Colonic mucosa (tissue), 4 donors: ENCODE results near the gene CEP95. TPM values are rescaled to one million over a fixed set of nuclear protein-coding genes. Genes with fewer than 3 reads are reported as not detected.
"Not testable (repeated sequence)": the region's sequence is repeated elsewhere in the genome, so short reads cannot be mapped to it uniquely, and the experiment has no call there.

ENCODE experiments used
- DNase-seq: peaks from one replicate; pipeline ENCODE4 v3.0.0-alpha.2; 2020
- H3K27ac ChIP-seq: fragments of 200-600 bp; one replicate; pipeline ENCODE4 v1.8.0; 2021
- H3K27me3 ChIP-seq: fragments of 200-600 bp; one replicate; pipeline ENCODE4 v1.8.0; 2021
- H3K36me3 ChIP-seq: fragments of 200-600 bp; one replicate; pipeline ENCODE4 v1.8.0; 2021
- H3K4me1 ChIP-seq: fragments of 200-600 bp; one replicate; pipeline ENCODE4 v1.8.0; 2021; ENCODE audit warnings: mild to moderate bottlenecking
- H3K4me3 ChIP-seq: fragments of 200-600 bp; one replicate; pipeline ENCODE4 v1.8.0; 2021
- H3K9ac ChIP-seq, 2 donors: one replicate each; pipeline ENCODE4 v1.7.0; 2013; ENCODE audit warnings: control low read depth in 2 of 2, low read depth in 2 of 2, low read length in 2 of 2
- H3K9me3 ChIP-seq: fragments of 200-600 bp; one replicate; pipeline ENCODE4 v1.8.0; 2021
- intact Hi-C: fragments of 100-400 bp; cut with DNase I; formaldehyde crosslinking; loops from one replicate; pipeline ENCODE4 v1.14.1; 2022
- total RNA-seq, 2 donors: library from RNA; stranded (reverse); fragmentation: NEBNext Ultra II Directional in 1 of 2; extraction: Animal tissue kit (Norgen Biotek cat#: 25700) in 1 of 2; gene quantifications; one replicate each; pipeline ENCODE4 v1.2.1, GENCODE V29; 2021
- TF ChIP-seq, protein P1 (sequence below): fragments of 200-600 bp; IDR thresholded peaks from one replicate; pipeline ENCODE4 v1.8.0; 2022; ENCODE audit warnings: antibody characterized with exemption, mild to moderate bottlenecking
- donor health status: healthy.
- donor health status: DM: no; HTN: no; CAD: no.
- donor health status: DM: no; HTN: no; CAD: no.

The CEP95 gene
- total RNA-seq, 2 donors from 2014 or later = 26.4 to 28.5 TPM

DNA sequence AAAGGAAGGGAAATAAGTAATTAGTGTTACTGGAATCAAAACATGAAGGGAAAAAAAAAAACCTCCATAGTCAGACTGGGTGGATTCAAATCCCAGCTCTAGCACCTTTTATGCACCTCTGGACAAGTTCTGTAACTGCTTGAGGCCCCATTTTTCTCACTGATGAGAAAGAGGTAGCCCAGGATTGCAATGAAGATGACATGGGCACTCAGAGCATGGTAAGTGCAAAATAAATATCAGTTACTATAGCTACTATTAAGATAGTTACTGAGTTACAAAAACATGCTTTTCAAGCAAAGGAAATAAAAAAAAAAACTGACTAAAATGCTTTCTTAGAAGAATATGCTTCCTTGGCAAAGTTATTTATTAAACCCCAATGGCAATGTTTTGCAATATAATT, 58.8 kb downstream of the CEP95 start:
- no peak overlapping the region for H3K27ac ChIP-seq
- TF ChIP-seq, protein P1, sequence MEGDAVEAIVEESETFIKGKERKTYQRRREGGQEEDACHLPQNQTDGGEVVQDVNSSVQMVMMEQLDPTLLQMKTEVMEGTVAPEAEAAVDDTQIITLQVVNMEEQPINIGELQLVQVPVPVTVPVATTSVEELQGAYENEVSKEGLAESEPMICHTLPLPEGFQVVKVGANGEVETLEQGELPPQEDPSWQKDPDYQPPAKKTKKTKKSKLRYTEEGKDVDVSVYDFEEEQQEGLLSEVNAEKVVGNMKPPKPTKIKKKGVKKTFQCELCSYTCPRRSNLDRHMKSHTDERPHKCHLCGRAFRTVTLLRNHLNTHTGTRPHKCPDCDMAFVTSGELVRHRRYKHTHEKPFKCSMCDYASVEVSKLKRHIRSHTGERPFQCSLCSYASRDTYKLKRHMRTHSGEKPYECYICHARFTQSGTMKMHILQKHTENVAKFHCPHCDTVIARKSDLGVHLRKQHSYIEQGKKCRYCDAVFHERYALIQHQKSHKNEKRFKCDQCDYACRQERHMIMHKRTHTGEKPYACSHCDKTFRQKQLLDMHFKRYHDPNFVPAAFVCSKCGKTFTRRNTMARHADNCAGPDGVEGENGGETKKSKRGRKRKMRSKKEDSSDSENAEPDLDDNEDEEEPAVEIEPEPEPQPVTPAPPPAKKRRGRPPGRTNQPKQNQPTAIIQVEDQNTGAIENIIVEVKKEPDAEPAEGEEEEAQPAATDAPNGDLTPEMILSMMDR = no peak
- no peak overlapping the region for H3K9ac ChIP-seq
- no peaks in the 10 kb centered on the region for H3K36me3 ChIP-seq
- no peak for DNase-seq
- H3K9me3 ChIP-seq = peaks cover 3% of the 10 kb centered on the region
- no peaks in the 10 kb centered on the region for H3K4me1 ChIP-seq
- intact Hi-C loops = no loop called here
- no peaks in the 10 kb centered on the region for H3K27me3 ChIP-seq
- H3K4me3 ChIP-seq = no peak overlapping the region

DNA sequence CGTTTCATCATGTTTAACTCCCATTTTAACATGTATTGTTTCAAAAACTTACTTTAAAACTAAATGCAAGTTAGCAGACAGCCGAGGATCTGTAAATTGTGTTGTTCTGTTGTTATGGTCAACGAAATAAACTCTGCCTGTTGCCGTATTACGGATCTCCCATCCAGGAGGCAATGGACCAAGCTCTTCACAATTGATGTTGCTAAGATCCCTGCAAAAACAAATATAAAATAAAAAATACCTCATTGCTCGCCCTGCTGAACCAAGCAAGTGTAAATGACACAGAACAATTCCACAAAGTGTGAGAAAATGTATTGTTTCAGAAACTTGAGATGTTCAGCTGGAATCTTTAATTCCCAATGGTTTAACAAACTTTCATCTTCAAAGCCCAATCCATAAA, 65.0 kb downstream of the CEP95 start:
- H3K9ac ChIP-seq = no peak overlapping the region
- H3K9me3 ChIP-seq = peaks cover 3% of the 10 kb centered on the region
- H3K27ac ChIP-seq = no peak overlapping the region
- no peaks in the 10 kb centered on the region for H3K36me3 ChIP-seq
- H3K4me1 ChIP-seq = no peaks in the 10 kb centered on the region
- DNase-seq = no peak
- no peaks in the 10 kb centered on the region for H3K27me3 ChIP-seq
- no peak overlapping the region for H3K4me3 ChIP-seq
- intact Hi-C loops = no loop called here
- TF ChIP-seq, protein P1 = no peak

- no peak overlapping the region for H3K9ac ChIP-seq
- no peak for DNase-seq
- no peaks in the 10 kb centered on the region for H3K27me3 ChIP-seq
- intact Hi-C loops = no loop called here
- TF ChIP-seq, protein P1 = no peak
- H3K27ac ChIP-seq = no peak overlapping the region
- H3K9me3 ChIP-seq = peaks cover 3% of the 10 kb centered on the region
- no peaks in the 10 kb centered on the region for H3K4me1 ChIP-seq
- no peak overlapping the region for H3K4me3 ChIP-seq
- H3K36me3 ChIP-seq = no peaks in the 10 kb centered on the region
These were observed 65.9 kb downstream of the CEP95 start for GRCh38 chr17:64572682-64573154.

DNA sequence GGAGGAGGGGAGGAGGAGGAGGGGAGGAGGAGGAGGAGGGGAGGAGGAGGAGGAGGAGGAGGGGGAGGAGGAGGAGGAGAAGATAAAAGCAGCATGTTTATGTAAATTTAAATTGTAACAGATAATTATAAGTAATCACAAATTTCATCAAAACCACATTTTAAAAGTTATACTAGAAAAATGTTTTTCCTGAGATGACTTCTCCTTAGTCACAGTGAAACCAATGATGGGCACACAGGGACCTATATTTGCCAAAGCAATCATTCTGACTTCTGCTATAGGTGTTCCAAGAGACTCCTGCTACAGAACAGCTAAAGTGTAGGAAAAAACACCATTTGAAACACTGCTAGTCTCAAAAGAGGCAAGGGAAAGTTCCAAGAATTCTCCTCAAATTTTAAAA, 66.4 kb downstream of the CEP95 start:
- H3K9me3 ChIP-seq = peaks cover 3% of the 10 kb centered on the region
- intact Hi-C loops = no loop called here
- TF ChIP-seq, protein P1 = no peak
- no peak overlapping the region for H3K9ac ChIP-seq
- H3K4me1 ChIP-seq = no peaks in the 10 kb centered on the region
- no peak overlapping the region for H3K27ac ChIP-seq
- H3K27me3 ChIP-seq = no peaks in the 10 kb centered on the region
- no peaks in the 10 kb centered on the region for H3K36me3 ChIP-seq
- no peak for DNase-seq
- no peak overlapping the region for H3K4me3 ChIP-seq

GRCh38 chr17:64574646-64575045, 67.9 kb downstream of the CEP95 start:
- H3K27me3 ChIP-seq = no peaks in the 10 kb centered on the region
- H3K36me3 ChIP-seq = no peaks in the 10 kb centered on the region
- no peaks in the 10 kb centered on the region for H3K9me3 ChIP-seq
- no peaks in the 10 kb centered on the region for H3K4me1 ChIP-seq
- intact Hi-C loops = no loop called here
- no peak overlapping the region for H3K4me3 ChIP-seq
- H3K27ac ChIP-seq = no peak overlapping the region
- H3K9ac ChIP-seq = no peak overlapping the region
- DNase-seq = no peak
- TF ChIP-seq, protein P1 = no peak

DNA sequence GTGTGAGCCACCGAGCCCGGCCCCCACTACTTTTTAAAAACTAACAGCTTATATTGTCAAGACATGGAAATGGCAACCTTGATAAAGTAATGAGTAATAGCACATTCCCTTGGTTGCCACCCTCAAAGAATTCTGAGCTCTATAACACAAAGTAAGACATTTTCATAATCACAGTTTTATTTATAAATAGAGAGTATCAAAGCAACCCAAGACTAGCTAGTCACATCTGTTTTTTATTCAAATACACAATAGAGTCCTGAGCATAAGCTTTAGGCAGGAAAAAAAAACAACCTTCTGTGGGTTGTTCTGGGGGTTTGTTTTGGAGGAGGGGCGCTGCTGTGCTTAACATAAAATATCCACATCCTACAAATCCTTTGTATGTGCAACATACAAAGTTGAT, 68.7 kb downstream of the CEP95 start:
- TF ChIP-seq, protein P1 = no peak
- peaks cover 2% of the 10 kb centered on the region for H3K36me3 ChIP-seq
- intact Hi-C loops = no loop called here

DNA sequence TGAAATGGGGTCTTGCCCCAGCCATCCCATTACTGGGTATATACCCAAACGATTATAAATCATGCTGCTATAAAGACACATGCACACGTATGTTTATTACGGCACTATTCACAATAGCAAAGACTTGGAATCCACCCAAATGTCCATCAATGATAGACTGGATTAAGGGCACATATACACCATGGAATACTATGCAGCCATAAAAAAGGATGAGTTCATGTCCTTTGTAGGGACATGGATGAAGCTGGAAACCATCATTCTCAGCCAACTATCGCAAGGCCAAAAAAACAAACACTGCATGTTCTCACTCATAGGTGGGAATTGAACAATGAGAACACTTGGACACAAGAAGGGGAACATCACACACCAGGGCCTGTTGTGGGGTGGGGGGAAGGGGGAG, 70.2 kb downstream of the CEP95 start:
- DNase-seq, H3K27me3 ChIP-seq, H3K9me3 ChIP-seq, H3K9ac ChIP-seq, H3K4me3 ChIP-seq, H3K36me3 ChIP-seq, H3K4me1 ChIP-seq, intact Hi-C loops, H3K27ac ChIP-seq: not testable (repeated sequence)

More for the DNA sequence above, 68.7 kb downstream of the CEP95 start:
- Histone ChIP-seq H3K27ac (no peak overlapping the region), H3K9me3 (no peaks in the 10 kb centered on the region), H3K9ac (no peak overlapping the region), H3K4me1 (no peaks in the 10 kb centered on the region), H3K4me3 (no peak overlapping the region), H3K27me3 (no peaks in the 10 kb centered on the region)
- DNase-seq = no peak
